Measurements from ENCODE around the gene UBA7. TPM values are rescaled to one million over a fixed set of nuclear protein-coding genes. Genes with fewer than 3 reads are reported as not detected.

The UBA7 gene
- total RNA-seq, 2 experiments from 2014 or later = 208 to 213 TPM

- ChIA-PET CTCF (no interaction called here), POLR2A (interaction anchor here (0.6 kb wide), 1 partner anchor 65 kb away, joined by 3 read pairs; no protein-coding TSS in a partner anchor)
- intact Hi-C loops (cut with DNase I, micrococcal nuclease) = no loop called here
- Mint-ChIP-seq H3K27ac (no peak overlapping the region), H3K27me3 (no peaks in the 10 kb centered on the region), H3K9me3 (no peaks in the 10 kb centered on the region), H3K4me1 (ENCODE audit: low read depth) (peaks cover 14% of the 10 kb centered on the region), H3K4me3 (no peak overlapping the region), H3K36me3 (ENCODE audit: low read depth) (peaks cover 9% of the 10 kb centered on the region)
- H3K4me3 ChIP-seq (ENCODE audit: low read length) = no peak overlapping the region
- no peaks in the 10 kb centered on the region for H3K9me3 ChIP-seq (ENCODE audit: control insufficient read depth in 1 of 2, insufficient read depth in 1 of 2, low read length in 2 of 2)
- peaks cover 15% of the 10 kb centered on the region for H3K4me1 ChIP-seq (ENCODE audit: insufficient read depth, low read length)
- ATAC-seq (ENCODE audit: poor library complexity) (no peak), DNase-seq (peak in 1 of 14 experiments; percentile 22)
- H3K36me3 ChIP-seq (ENCODE audit: insufficient read depth, low read length) = no peaks in the 10 kb centered on the region
- no peak overlapping the region for H3K27ac ChIP-seq (ENCODE audit: low read depth in 1 of 2, low read length in 2 of 2)
- no peak for TF ChIP-seq CTCF (IDR thresholded peaks at IDR 0.05)
- no peaks in the 10 kb centered on the region for H3K27me3 ChIP-seq (ENCODE audit: control insufficient read depth in 1 of 2, insufficient read depth in 2 of 2, low read length in 2 of 2)
Measured at GRCh38 chr3:49791571-49791970, 22.2 kb downstream of the UBA7 start.

GRCh38 chr3:49790626-49791411 lies 22.9 kb downstream of the UBA7 start:
- Histone ChIP-seq H3K27me3 (ENCODE audit: control insufficient read depth in 1 of 2, insufficient read depth in 2 of 2, low read length in 2 of 2) (no peaks in the 10 kb centered on the region), H3K4me3 (ENCODE audit: low read length) (no peak overlapping the region), H3K27ac (ENCODE audit: low read depth in 1 of 2, low read length in 2 of 2) (no peak overlapping the region), H3K4me1 (ENCODE audit: insufficient read depth, low read length) (peaks cover 17% of the 10 kb centered on the region), H3K36me3 (ENCODE audit: insufficient read depth, low read length) (no peaks in the 10 kb centered on the region), H3K9me3 (ENCODE audit: control insufficient read depth in 1 of 2, insufficient read depth in 1 of 2, low read length in 2 of 2) (no peaks in the 10 kb centered on the region)
- H3K27ac Mint-ChIP-seq = peak overlapping the region; percentile 83
- no peak for ATAC-seq (ENCODE audit: poor library complexity)
- peak in 1 of 14 experiments; percentile 11 for DNase-seq
- no peak overlapping the region for H3K4me3 Mint-ChIP-seq
- peaks cover 13% of the 10 kb centered on the region for H3K36me3 Mint-ChIP-seq (ENCODE audit: low read depth)
- ChIA-PET CTCF (interaction anchor here (1.6 kb wide), 1 partner anchor 12 kb away, joined by 7 read pairs; the partner anchor contains the start of gene INKA1), POLR2A (interaction anchor here (0.6 kb wide), 1 partner anchor 65 kb away, joined by 3 read pairs; no protein-coding TSS in a partner anchor)
- no peaks in the 10 kb centered on the region for H3K27me3 Mint-ChIP-seq
- H3K4me1 Mint-ChIP-seq (ENCODE audit: low read depth) = peaks cover 16% of the 10 kb centered on the region
- H3K9me3 Mint-ChIP-seq = no peaks in the 10 kb centered on the region
- intact Hi-C loops (cut with DNase I, micrococcal nuclease) = no loop called here
- no peak for TF ChIP-seq CTCF (IDR thresholded peaks at IDR 0.05)

GRCh38 chr3:49788056-49788455 lies 25.7 kb downstream of the UBA7 start:
- peaks cover 26% of the 10 kb centered on the region for H3K36me3 Mint-ChIP-seq (ENCODE audit: low read depth)
- ChIA-PET POLR2A (interaction anchor here (1.0 to 2.3 kb wide), 3 partner anchors 13 to 69 kb away, joined by 3 to 18 read pairs (median 4); partner anchors contain the start of gene AMIGO3), CTCF (interaction anchor here (1.3 kb wide), 1 partner anchor 116 kb away, joined by 4 read pairs; no protein-coding TSS in a partner anchor)
- ATAC-seq (ENCODE audit: poor library complexity) (no peak), DNase-seq (peak in 1 of 14 experiments; percentile 11)
- intact Hi-C loops (cut with DNase I, micrococcal nuclease) = loop anchor here in 1 of 2 experiments (5.0 kb wide), 2 partner anchors 114 to 304 kb away; partner anchors contain the start of gene MST1R
- no peaks in the 10 kb centered on the region for H3K9me3 Mint-ChIP-seq
- no peaks in the 10 kb centered on the region for H3K27me3 Mint-ChIP-seq
- Histone ChIP-seq H3K36me3 (ENCODE audit: insufficient read depth, low read length) (peaks cover 3% of the 10 kb centered on the region), H3K4me1 (ENCODE audit: insufficient read depth, low read length) (peaks cover 44% of the 10 kb centered on the region), H3K27ac (ENCODE audit: low read depth in 1 of 2, low read length in 2 of 2) (no peak overlapping the region), H3K9me3 (ENCODE audit: control insufficient read depth in 1 of 2, insufficient read depth in 1 of 2, low read length in 2 of 2) (no peaks in the 10 kb centered on the region), H3K4me3 (ENCODE audit: low read length) (no peak overlapping the region), H3K27me3 (ENCODE audit: control insufficient read depth in 1 of 2, insufficient read depth in 2 of 2, low read length in 2 of 2) (no peaks in the 10 kb centered on the region)
- peak overlapping the region; percentile 30 for H3K4me3 Mint-ChIP-seq
- TF ChIP-seq CTCF (IDR thresholded peaks at IDR 0.05) = no peak
- H3K27ac Mint-ChIP-seq = no peak overlapping the region
- peaks cover 34% of the 10 kb centered on the region for H3K4me1 Mint-ChIP-seq (ENCODE audit: low read depth)
